ENCODE measurements around the gene WDR1. TPM values are rescaled to one million over a fixed set of nuclear protein-coding genes. Genes with fewer than 3 reads are reported as not detected.

WDR1 gene
- total RNA-seq, 2 experiments from 2014 or later, result 77.6 to 152 TPM

GRCh38 chr4:10031668-10032590 is 84.7 kb downstream of the WDR1 start:
- CTCF ChIA-PET (ENCODE audit: unreplicated experiment), result no interaction called here
- no peaks in the 10 kb centered on the region for H3K9me2 ChIP-seq (ENCODE audit: insufficient read depth, low read length)

DNA sequence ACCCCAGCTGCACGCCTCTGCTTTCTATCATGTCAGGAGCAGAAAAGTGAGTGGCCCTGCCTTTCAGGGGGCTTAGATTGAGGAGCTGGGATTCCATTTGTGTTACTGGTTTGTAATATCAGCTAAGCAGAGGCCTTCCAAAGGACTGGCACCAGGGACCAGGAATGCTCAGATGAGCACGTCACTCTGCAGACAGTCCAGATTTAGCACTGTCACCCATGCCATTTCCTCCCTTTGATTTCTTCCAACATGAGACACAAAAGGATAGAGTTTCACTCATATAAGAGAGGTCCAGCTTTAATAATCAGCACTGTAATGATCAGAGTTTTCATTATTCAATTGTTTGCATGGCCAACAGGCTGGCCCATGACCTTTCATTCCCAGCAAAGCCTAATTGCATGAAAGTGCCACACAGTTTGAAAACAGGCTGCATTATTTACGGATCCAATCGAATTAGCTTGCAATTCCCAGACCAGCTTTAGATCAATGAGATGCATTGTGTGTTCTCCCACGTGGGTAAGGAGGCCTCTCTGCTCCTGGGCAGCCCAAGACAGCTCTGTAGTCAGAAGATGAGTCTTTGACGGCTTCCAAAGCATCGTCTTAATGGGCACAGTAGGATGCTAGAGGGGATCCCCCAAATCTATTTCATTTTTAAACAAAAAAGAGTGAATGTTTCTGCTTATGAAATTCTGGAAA is 85.5 kb downstream of the WDR1 start:
- Histone ChIP-seq H3K4me1 (ENCODE audit: insufficient read depth, low read length, poor library complexity, severe bottlenecking) (no peaks in the 10 kb centered on the region), H3K27ac (ENCODE audit: low read depth, low read length, poor library complexity, severe bottlenecking) (no peak overlapping the region), H3K4me2 (ENCODE audit: low read length) (no peak overlapping the region), H4K20me1 (ENCODE audit: insufficient read depth, low read length) (no peaks in the 10 kb centered on the region), H3K36me3 (ENCODE audit: insufficient read depth, low read length) (no peaks in the 10 kb centered on the region), H2AFZ (ENCODE audit: low read length) (no peak overlapping the region), H3K9me3 (ENCODE audit: low read length) (no peaks in the 10 kb centered on the region), H3K9me2 (ENCODE audit: insufficient read depth, low read length) (no peaks in the 10 kb centered on the region), H3K79me2 (ENCODE audit: insufficient read depth, low read depth, low read length) (no peaks in the 10 kb centered on the region), H3K4me3 (ENCODE audit: low read depth, low read length, poor library complexity, severe bottlenecking) (no peak overlapping the region)
- intact Hi-C loops (cut with micrococcal nuclease; ENCODE audit: unreplicated experiment), result no loop called here
- no peak for DNase-seq (ENCODE audit: low spot score)
- ChIA-PET POLR2A (no interaction called here), CTCF (ENCODE audit: unreplicated experiment) (no interaction called here)
- no peak for TF ChIP-seq EZH2phosphoT487 (IDR thresholded peaks at IDR 0.05; ENCODE audit: borderline replicate concordance, low read depth, low read length)
- no peak for TF ChIP-seq CTCF (conservative IDR thresholded peaks at IDR 0.05; ENCODE audit: low read length)
- no TSS peak for BruUV-seq (replicated peaks)

More at GRCh38 chr4:10031668-10032590, 84.7 kb downstream of the WDR1 start:
- Histone ChIP-seq H3K4me2 (ENCODE audit: low read length) (no peak overlapping the region), H3K4me3 (ENCODE audit: low read depth, low read length, poor library complexity, severe bottlenecking) (no peak overlapping the region), H4K20me1 (ENCODE audit: insufficient read depth, low read length) (no peaks in the 10 kb centered on the region), H3K4me1 (ENCODE audit: insufficient read depth, low read length, poor library complexity, severe bottlenecking) (no peaks in the 10 kb centered on the region), H3K79me2 (ENCODE audit: insufficient read depth, low read depth, low read length) (no peaks in the 10 kb centered on the region), H3K36me3 (ENCODE audit: insufficient read depth, low read length) (no peaks in the 10 kb centered on the region), H3K9me3 (ENCODE audit: low read length) (no peaks in the 10 kb centered on the region), H3K27ac (ENCODE audit: low read depth, low read length, poor library complexity, severe bottlenecking) (no peak overlapping the region), H2AFZ (ENCODE audit: low read length) (no peak overlapping the region)
- BruUV-seq (replicated peaks), result no TSS peak
- no peak for DNase-seq (ENCODE audit: low spot score)
- no peak for TF ChIP-seq CTCF (conservative IDR thresholded peaks at IDR 0.05; ENCODE audit: low read length)
- no peak for TF ChIP-seq EZH2phosphoT487 (IDR thresholded peaks at IDR 0.05; ENCODE audit: borderline replicate concordance, low read depth, low read length)
- POLR2A ChIA-PET, result interaction anchor here (0.6 kb wide), 1 partner anchor 879 kb away, joined by 3 read pairs; no protein-coding TSS in a partner anchor
- intact Hi-C loops (cut with micrococcal nuclease; ENCODE audit: unreplicated experiment), result no loop called here
